Natural killer cell treated with Interleukin-12 subunit alpha and Interleukin-12 subunit beta and Interleukin-15 and Interleukin-18, amount 100 ng/mL, for 72 hours (primary cell): ENCODE results near the gene RTP5. TPM values are rescaled to one million over a fixed set of nuclear protein-coding genes. Genes with fewer than 3 reads are reported as not detected.

ENCODE experiments used
- ATAC-seq, 2 donors: fragments of 150-1000 bp; cut with Tn5 transposase in 1 of 2; sonication (Bioruptor Pico), chemical (Tn5 transposase) in 1 of 2; 2 replicates each; pipeline ENCODE4 v1.10.0; 2021
- DNase-seq: peaks from one replicate; pipeline ENCODE4 v3.0.0; 2022; ENCODE audit warnings: low spot score
- H3K27ac Mint-ChIP-seq, 2 donors: 1 replicate in 1 of 2; 2 replicates in 1 of 2; pipeline ENCODE4 v1.8.0; 2022; ENCODE audit warnings: mixed read lengths in 2 of 2, mild to moderate bottlenecking in 1 of 2, moderate library complexity in 1 of 2
- H3K27me3 Mint-ChIP-seq, 2 donors: 1 replicate in 1 of 2; 2 replicates in 1 of 2; pipeline ENCODE4 v1.8.0; 2022; ENCODE audit warnings: mixed read lengths in 2 of 2
- H3K36me3 Mint-ChIP-seq: one replicate; pipeline ENCODE4 v1.8.0; 2022; ENCODE audit warnings: mixed read lengths
- H3K4me1 Mint-ChIP-seq, 2 donors: 1 replicate in 1 of 2; 2 replicates in 1 of 2; pipeline ENCODE4 v1.8.0; 2022; ENCODE audit warnings: low read depth in 2 of 2, mixed read lengths in 2 of 2, mild to moderate bottlenecking in 1 of 2
- H3K4me3 Mint-ChIP-seq: one replicate; pipeline ENCODE4 v1.8.0; 2022; ENCODE audit warnings: mixed read lengths
- H3K9me3 Mint-ChIP-seq: 2 replicates; pipeline ENCODE4 v1.8.0; 2022; ENCODE audit warnings: mixed read lengths
- total RNA-seq, 2 donors: library from RNA; stranded (reverse); gene quantifications; one replicate each; pipeline ENCODE4 v1.2.3, GENCODE V29; 2022

RTP5 gene
- total RNA-seq, 2 donors from 2014 or later: not detected

GRCh38 chr2:241857572-241858121 lies 11.9 kb upstream of the RTP5 start:
- peak; percentile 51 for DNase-seq
- ATAC-seq: no peak
- H3K4me1 Mint-ChIP-seq: peaks cover 14 to 17% of the 10 kb centered on the region in 2 donors
- peaks cover 14 to 15% of the 10 kb centered on the region in 2 donors for H3K27me3 Mint-ChIP-seq
- peaks cover 8% of the 10 kb centered on the region for H3K36me3 Mint-ChIP-seq
- peak overlapping the region; percentile 16 for H3K4me3 Mint-ChIP-seq
- H3K27ac Mint-ChIP-seq: no peak overlapping the region
- H3K9me3 Mint-ChIP-seq: peaks cover 4% of the 10 kb centered on the region

- Mint-ChIP-seq H3K27ac (peak within 1 kb of the TSS in 1 of 2 donors; percentile 15), H3K36me3 (peaks cover 8% of the 10 kb centered on the region), H3K27me3 (peaks cover 14 to 15% of the 10 kb centered on the region in 2 donors), H3K9me3 (peaks cover 4% of the 10 kb centered on the region), H3K4me1 (peaks cover 22 to 24% of the 10 kb centered on the region in 2 donors), H3K4me3 (peak within 1 kb of the TSS; percentile 59)
- ATAC-seq (peak in 1 of 2 donors; percentile 15), DNase-seq (peak; percentile 58)
Measured at GRCh38 chr2:241858206-241859016, 11.1 kb upstream of the RTP5 start, which contains the start of gene PDCD1. Gene PDCD1, minus strand, starts transcription at chr2:241858894. Its CDS starts 56 bp downstream, at chr2:241858838.

- peaks cover 5% of the 10 kb centered on the region for H3K9me3 Mint-ChIP-seq
- peaks cover 26 to 27% of the 10 kb centered on the region in 2 donors for H3K4me1 Mint-ChIP-seq
- no peak overlapping the region for H3K4me3 Mint-ChIP-seq
- no peak overlapping the region for H3K27ac Mint-ChIP-seq
- H3K36me3 Mint-ChIP-seq: peaks cover 10% of the 10 kb centered on the region
- DNase-seq (peak; percentile 57), ATAC-seq (no peak)
- H3K27me3 Mint-ChIP-seq: peaks cover 15 to 17% of the 10 kb centered on the region in 2 donors
Measured at GRCh38 chr2:241859017-241859435, 10.5 kb upstream of the RTP5 start.

GRCh38 chr2:241859436-241860183 lies 9.9 kb upstream of the RTP5 start:
- peak; percentile 61 for DNase-seq

GRCh38 chr2:241860184-241861078 lies 9.1 kb upstream of the RTP5 start:
- H3K4me1 Mint-ChIP-seq: peaks cover 40 to 41% of the 10 kb centered on the region in 2 donors

More at GRCh38 chr2:241859436-241860183, 9.9 kb upstream of the RTP5 start:
- H3K27ac Mint-ChIP-seq: peak overlapping the region in 1 of 2 donors; percentile 15
- H3K27me3 Mint-ChIP-seq: peaks cover 21 to 23% of the 10 kb centered on the region in 2 donors
- H3K4me1 Mint-ChIP-seq: peaks cover 32% of the 10 kb centered on the region in 2 donors
- ATAC-seq: no peak
- H3K4me3 Mint-ChIP-seq: peak overlapping the region; percentile 59
- H3K36me3 Mint-ChIP-seq: peaks cover 16% of the 10 kb centered on the region
- peaks cover 10% of the 10 kb centered on the region for H3K9me3 Mint-ChIP-seq

GRCh38 chr2:241861264-241861663 lies 8.3 kb upstream of the RTP5 start:
- Mint-ChIP-seq H3K4me1 (peaks cover 46 to 48% of the 10 kb centered on the region in 2 donors), H3K27ac (peak overlapping the region; percentile 5 to 42), H3K9me3 (peaks cover 16% of the 10 kb centered on the region), H3K27me3 (peaks cover 35 to 38% of the 10 kb centered on the region in 2 donors), H3K36me3 (peaks cover 30% of the 10 kb centered on the region), H3K4me3 (peak overlapping the region; percentile 23)
- no peak for DNase-seq
- no peak for ATAC-seq

More at GRCh38 chr2:241860184-241861078, 9.1 kb upstream of the RTP5 start:
- H3K27me3 Mint-ChIP-seq: peaks cover 29 to 31% of the 10 kb centered on the region in 2 donors
- H3K27ac Mint-ChIP-seq: no peak overlapping the region
- no peak for ATAC-seq
- peaks cover 24% of the 10 kb centered on the region for H3K36me3 Mint-ChIP-seq
- no peak overlapping the region for H3K4me3 Mint-ChIP-seq
- peak; percentile 42 for DNase-seq
- H3K9me3 Mint-ChIP-seq: peaks cover 16% of the 10 kb centered on the region

GRCh38 chr2:241862093-241862492 lies 7.4 kb upstream of the RTP5 start:
- Mint-ChIP-seq H3K9me3 (peaks cover 16% of the 10 kb centered on the region), H3K4me1 (peaks cover 44 to 48% of the 10 kb centered on the region in 2 donors), H3K4me3 (peak overlapping the region; percentile 23), H3K27me3 (peaks cover 35 to 38% of the 10 kb centered on the region in 2 donors), H3K27ac (peak overlapping the region in 1 of 2 donors; percentile 68), H3K36me3 (peaks cover 30% of the 10 kb centered on the region)
- ATAC-seq (no peak), DNase-seq (no peak)

GRCh38 chr2:241862775-241863535 lies 6.6 kb upstream of the RTP5 start:
- peaks cover 30% of the 10 kb centered on the region for H3K36me3 Mint-ChIP-seq
- H3K4me1 Mint-ChIP-seq: peaks cover 44 to 52% of the 10 kb centered on the region in 2 donors
- H3K27me3 Mint-ChIP-seq: peaks cover 35 to 38% of the 10 kb centered on the region in 2 donors
- ATAC-seq: peak in 1 of 2 donors; percentile 50
- peaks cover 16% of the 10 kb centered on the region for H3K9me3 Mint-ChIP-seq
- H3K27ac Mint-ChIP-seq: peak overlapping the region; percentile 19 to 68
- DNase-seq: peak; percentile 44
- peak overlapping the region; percentile 83 for H3K4me3 Mint-ChIP-seq

GRCh38 chr2:241863536-241863954 lies 6.0 kb upstream of the RTP5 start:
- DNase-seq: no peak
- H3K36me3 Mint-ChIP-seq: peaks cover 30% of the 10 kb centered on the region
- peaks cover 50 to 58% of the 10 kb centered on the region in 2 donors for H3K4me1 Mint-ChIP-seq
- peaks cover 38% of the 10 kb centered on the region in 2 donors for H3K27me3 Mint-ChIP-seq
- H3K27ac Mint-ChIP-seq: peak overlapping the region; percentile 19 to 68
- ATAC-seq: peak; percentile 57 to 70
- peaks cover 16% of the 10 kb centered on the region for H3K9me3 Mint-ChIP-seq
- peak overlapping the region; percentile 83 for H3K4me3 Mint-ChIP-seq

GRCh38 chr2:241864168-241864849 lies 5.2 kb upstream of the RTP5 start:
- DNase-seq (no peak), ATAC-seq (no peak)
- H3K4me1 Mint-ChIP-seq: peaks cover 53 to 64% of the 10 kb centered on the region in 2 donors
- peaks cover 16% of the 10 kb centered on the region for H3K9me3 Mint-ChIP-seq
- peak overlapping the region; percentile 83 for H3K4me3 Mint-ChIP-seq
- H3K27ac Mint-ChIP-seq: peak overlapping the region; percentile 35 to 68
- peaks cover 38% of the 10 kb centered on the region in 2 donors for H3K27me3 Mint-ChIP-seq
- H3K36me3 Mint-ChIP-seq: peaks cover 30% of the 10 kb centered on the region

GRCh38 chr2:241864850-241865213 lies 4.7 kb upstream of the RTP5 start:
- Mint-ChIP-seq H3K27me3 (peaks cover 34 to 38% of the 10 kb centered on the region in 2 donors), H3K4me1 (peaks cover 49 to 66% of the 10 kb centered on the region in 2 donors), H3K36me3 (peaks cover 30% of the 10 kb centered on the region), H3K4me3 (peak overlapping the region; percentile 83), H3K27ac (peak overlapping the region; percentile 35 to 68), H3K9me3 (peaks cover 16% of the 10 kb centered on the region)
- DNase-seq: no peak
- no peak for ATAC-seq
